HepG2 (cell line): ENCODE measurements around the gene TASP1. TPM values are rescaled to one million over a fixed set of nuclear protein-coding genes. Genes with fewer than 3 reads are reported as not detected.

Experiments
- ATAC-seq: fragments of 200-7000 bp; cut with Tn5 transposase; 3 replicates; pipeline ENCODE4 v1.9.1; 2020; ENCODE audit warnings: mild to moderate bottlenecking, moderate library complexity
- BruUV-seq: library from RNA; stranded (reverse); fragments of 400-500 nt; replicated peaks from 2 replicates; lab custom pipeline; 2021; lab: Mats Ljungman, UMichigan
- CTCF ChIA-PET: fragments of 300-600 bp; formaldehyde crosslinking; extraction: SDS; loops from one replicate; lab custom pipeline; 2021; ENCODE audit warnings: low total read pairs, inconsistent platforms, low intra/inter-chr PET ratio; lab: Yijun Ruan, JAX
- POLR2A ChIA-PET: fragments of 350-600 bp; sonication (Branson Sonifier 250); formaldehyde crosslinking; loops from one replicate; lab custom pipeline; 2020; ENCODE audit warnings: antibody characterized with exemption, inconsistent platforms; lab: Yijun Ruan, JAX
- DNase-seq: peaks from one replicate; pipeline ENCODE4 v3.0.0-alpha.2; 2015; ENCODE audit warnings: low spot score
- FAIRE-seq: peaks from 3 replicates; lab custom pipeline; 2011; peaks lifted over from hg19 to GRCh38; lab: Jason Lieb, UNC
- H2AFZ ChIP-seq: one replicate; pipeline ENCODE4 v1.6.1; 2011; ENCODE audit warnings: low read length, inconsistent platforms
- H3K27ac ChIP-seq: fragments of 300-600 bp; 3 replicates; pipeline ENCODE4 v1.8.0; 2011; ENCODE audit warnings: mixed run types, mild to moderate bottlenecking, mixed read lengths, low read length, inconsistent platforms; ENCODE audit not compliant: insufficient read depth; ENCODE audit errors: extremely low read length
- H3K27me3 ChIP-seq, 2 experiments: fragments of 200-600 bp in 1 of 2; 2 replicates in 1 of 2; 3 replicates in 1 of 2; pipeline versions ENCODE4 v1.6.0 to v1.8.0; 2011; ENCODE audit warnings: low read length in 2 of 2, mild to moderate bottlenecking in 2 of 2, moderate library complexity in 2 of 2, inconsistent platforms in 1 of 2; ENCODE audit not compliant: insufficient read depth in 2 of 2, control insufficient read depth in 1 of 2
- H3K36me3 ChIP-seq, 2 experiments: fragments of 200-600 bp in 1 of 2; replicated peaks in 1 of 2; 2 replicates in 1 of 2; 3 replicates in 1 of 2; pipeline versions ENCODE4 v1.5.1 to v1.8.0; 2011; ENCODE audit warnings: low read length in 2 of 2, inconsistent platforms in 1 of 2; ENCODE audit not compliant: insufficient read depth in 2 of 2, control insufficient read depth in 1 of 2
- H3K4me1 ChIP-seq: 2 replicates; pipeline ENCODE4 v1.5.1; 2012; ENCODE audit warnings: low read length, inconsistent platforms; ENCODE audit not compliant: insufficient read depth
- H3K4me2 ChIP-seq: 2 replicates; pipeline ENCODE4 v1.6.0; 2011; ENCODE audit warnings: low read depth, low read length, inconsistent platforms
- H3K4me3 ChIP-seq, 3 experiments: fragments of 200-600 bp in 1 of 3; sonication (generic), shearing (Covaris generic) in 1 of 3; replicated peaks in 1 of 3; 2 replicates each; pipeline ENCODE4 v1.5.1; 2011 to 2016; ENCODE audit warnings: low read length in 3 of 3, inconsistent platforms in 2 of 3, low read depth in 2 of 3, mild to moderate bottlenecking in 2 of 3, control low read depth in 1 of 3, mixed read lengths in 1 of 3; ENCODE audit not compliant: insufficient read depth in 1 of 3
- H3K79me2 ChIP-seq: one replicate; pipeline ENCODE4 v1.6.1; 2011; ENCODE audit warnings: low read length, inconsistent platforms; ENCODE audit not compliant: insufficient read depth
- H3K9ac ChIP-seq: 2 replicates; pipeline ENCODE4 v1.6.0; 2011; ENCODE audit warnings: mild to moderate bottlenecking, low read depth, low read length, inconsistent platforms; ENCODE audit not compliant: insufficient read depth
- H3K9me3 ChIP-seq: 2 replicates; pipeline ENCODE4 v1.5.1; 2012; ENCODE audit warnings: mild to moderate bottlenecking, low read length
- H4K20me1 ChIP-seq: 2 replicates; pipeline ENCODE4 v1.6.0; 2011; ENCODE audit warnings: inconsistent platforms, mild to moderate bottlenecking, low read length, moderate library complexity; ENCODE audit not compliant: insufficient read depth
- ELK4 ChIP-seq: sonication (generic); formaldehyde crosslinking; IDR thresholded peaks from 2 replicates; pipeline ENCODE4 v1.9.0; 2021; ENCODE audit warnings: missing genetic modification reagents, borderline replicate concordance
- HMG20B ChIP-seq: conservative IDR thresholded peaks from 2 replicates; pipeline ENCODE4 v1.6.1; 2016; ENCODE audit warnings: missing genetic modification reagents, missing compliant biosample characterization
- PRDM4 ChIP-seq: sonication (generic); formaldehyde crosslinking; IDR thresholded peaks from 2 replicates; pipeline ENCODE4 v1.9.0; 2021; ENCODE audit warnings: missing genetic modification reagents, borderline replicate concordance
- RAD21 ChIP-seq: fragments of 450-650 bp; formaldehyde crosslinking; IDR thresholded peaks from 2 replicates; pipeline ENCODE4 v1.5.0; 2020; ENCODE audit warnings: mild to moderate bottlenecking
- SMAD9 ChIP-seq: sonication (generic); formaldehyde crosslinking; IDR thresholded peaks from 2 replicates; pipeline ENCODE4 v1.5.1; 2020; ENCODE audit warnings: mild to moderate bottlenecking, missing genetic modification reagents
- SOX5 ChIP-seq: IDR thresholded peaks from 2 replicates; pipeline ENCODE4 v1.6.1; 2016; ENCODE audit warnings: borderline replicate concordance
- WGBS: methylation state at CpG from one replicate; pipeline ENCODE4 v1.1.6; 2017; ENCODE audit warnings: low lambda C conversion rate; 5-methylcytosine and 5-hydroxymethylcytosine counted together
- in situ Hi-C: cut with HindIII; loops from 2 replicates; pipeline ENCODE4 v1.10.0; 2017; ENCODE audit warnings: low pct_unique_long_range_greater_than_20kb; ENCODE audit not compliant: extremely low pct_ligation_motif_present
- intact Hi-C: fragments of 100-400 bp; cut with micrococcal nuclease; formaldehyde crosslinking; loops from one replicate; pipeline ENCODE4 v1.10.0; 2022; ENCODE audit not compliant: unreplicated experiment
- polyA plus RNA-seq, 8 experiments: library from polyadenylated mRNA; depleted of rRNA in 3 of 8; stranded (reverse) in 7 of 8; unstranded in 1 of 8; fragments of >200 nt; fragmentation: Illumina TruSeq in 4 of 8; extraction: Trizol in 4 of 8; gene quantifications; 2 replicates each; pipeline versions ENCODE4 v1.2.1 to v1.2.3, GENCODE V29; 2011 to 2016; ENCODE audit warnings: low read depth in 4 of 8, missing spikeins in 1 of 8, mixed read lengths in 1 of 8; ENCODE audit not compliant: insufficient read depth in 1 of 8
- total RNA-seq, 5 experiments: library from RNA; depleted of rRNA; stranded (reverse); fragments of >200 nt; fragmentation: Illumina TruSeq; extraction: Trizol; gene quantifications; 2 replicates each; pipeline ENCODE4 v1.2.3, GENCODE V29; 2016; ENCODE audit warnings: low read depth in 1 of 5

The TASP1 gene
- total and polyA plus RNA-seq, 2 of the 13 experiments (the other 11 are each of a cell fraction or from before 2014, with no cell fraction given), result 10.0 to 25.2 TPM

- H3K9me3 ChIP-seq, result no peaks in the 10 kb centered on the region
- H3K27ac ChIP-seq, result no peak overlapping the region
- FAIRE-seq, result no peak
- CTCF ChIA-PET, result no interaction called here
- H3K27me3 ChIP-seq, result peaks cover 0 to 2% of the 10 kb centered on the region in 2 experiments; a peak in 1 of 5 replicates
- no peak overlapping the region for H3K9ac ChIP-seq
- ATAC-seq, result peak; percentile 36; the same call in 2 of the 3 replicates
- no peaks in the 10 kb centered on the region for H3K79me2 ChIP-seq
- POLR2A ChIA-PET, result no interaction called here
- H3K4me1 ChIP-seq, result no peaks in the 10 kb centered on the region
- no peak overlapping the region for H3K4me2 ChIP-seq
- no peaks in the 10 kb centered on the region for H4K20me1 ChIP-seq
- in situ Hi-C loops, result no loop called here
- no TSS peak for BruUV-seq
- TF ChIP-seq SMAD9 (CRISPR knock-in tag) (no peak), RAD21 (no peak), SOX5 (no peak), PRDM4 (CRISPR knock-in tag) (no peak), HMG20B (no peak), ELK4 (CRISPR knock-in tag) (no peak)
- no peak overlapping the region for H3K4me3 ChIP-seq
- 16% methylated on average over 2 of the region's 2 CpGs for WGBS
- DNase-seq, result no peak
- H2AFZ ChIP-seq, result no peak overlapping the region
- H3K36me3 ChIP-seq, result no peaks in the 10 kb centered on the region
- intact Hi-C loops, result no loop called here
Observed at GRCh38 chr20:13650474-13650873, 11.7 kb upstream of the TASP1 start.
